Measurements from ENCODE around the gene NME5. TPM values are rescaled to one million over a fixed set of nuclear protein-coding genes. Genes with fewer than 3 reads are reported as not detected.

The NME5 gene
- total and polyA plus RNA-seq, 2 of the 4 experiments (the other 2 are of a cell fraction): 0.17 to 0.18 TPM

- BruUV-seq (replicated peaks): no TSS peak
- H2AFZ ChIP-seq (replicated peaks; ENCODE audit: low read length, poor library complexity): no peak overlapping the region
- no CpG with 5 or more reads among the region's 3 CpGs for WGBS, 2 experiments (ENCODE audit: extremely low coverage in 2 of 2, insufficient read length in 1 of 2)
- no peaks in the 10 kb centered on the region for H3K4me1 ChIP-seq (ENCODE audit: control insufficient read depth, insufficient read depth, low read length)
- no peak overlapping the region for H2BK120ac ChIP-seq (ENCODE audit: low read depth, low read length)
- no peak overlapping the region for H2AK5ac ChIP-seq (ENCODE audit: low read depth, low read length)
- H3K4ac ChIP-seq (ENCODE audit: low read depth, low read length): no peak overlapping the region
- H3K18ac ChIP-seq (ENCODE audit: low read depth, low read length): no peak overlapping the region
- intact Hi-C loops (cut with micrococcal nuclease) (no loop called here), in situ Hi-C loops (cut with MboI; ENCODE audit: low sequenced_read_pairs) (loop anchor here (10.0 to 25.0 kb wide), 3 partner anchors 102 to 502 kb away; partner anchors contain the start of gene FAM13B), dilution Hi-C loops (cut with HindIII; ENCODE audit: low sequenced_read_pairs, unreplicated experiment) (no loop called here)
- H3K23ac ChIP-seq (ENCODE audit: low read depth, low read length): no peak overlapping the region
- no peak overlapping the region for H3K4me3 ChIP-seq (ENCODE audit: insufficient read depth, low read depth, low read length)
- no peak for DNase-seq
- H3K27me3 ChIP-seq (ENCODE audit: control insufficient read depth, insufficient read depth, low read length): no peaks in the 10 kb centered on the region; the same call in 1 of the 2 replicates
- H3K9ac ChIP-seq (ENCODE audit: low read depth, low read length): no peak overlapping the region
- H3K79me1 ChIP-seq (ENCODE audit: low read depth in 1 of 2, low read length in 2 of 2): no peaks in the 10 kb centered on the region
- no peak overlapping the region for H2AK9ac ChIP-seq (replicated peaks; ENCODE audit: low read depth, low read length, poor library complexity)
- no peak overlapping the region for H2BK20ac ChIP-seq (ENCODE audit: low read depth, low read length)
- H2BK15ac ChIP-seq (ENCODE audit: low read depth, low read length): no peak overlapping the region
- ChIA-PET POLR2A (ENCODE audit: unreplicated experiment) (no interaction called here), CTCF (interaction anchor here (0.6 to 1.0 kb wide), 2 partner anchors 73 to 104 kb away, joined by 3 read pairs; no protein-coding TSS in a partner anchor)
- no peak overlapping the region for H3K14ac ChIP-seq (replicated peaks; ENCODE audit: low read depth, low read length)
- H3K56ac ChIP-seq (ENCODE audit: extremely low read depth, insufficient read depth, low read length): no peak overlapping the region; the same call in 1 of the 2 replicates
- no peak overlapping the region for H3K4me2 ChIP-seq (ENCODE audit: low read depth, low read length)
- no peak overlapping the region for H4K5ac ChIP-seq (ENCODE audit: low read depth, low read length)
- TF ChIP-seq RAD21 (IDR thresholded peaks at IDR 0.05; ENCODE audit: low read length) (no peak), SMC3 (IDR thresholded peaks at IDR 0.05; ENCODE audit: low read depth, low read length) (no peak), NFE2L2 (IDR thresholded peaks at IDR 0.05; ENCODE audit: low read depth, low read length) (no peak), POLR2A (IDR thresholded peaks at IDR 0.05; ENCODE audit: low read depth, low read length) (no peak), MAZ (IDR thresholded peaks at IDR 0.05; ENCODE audit: borderline replicate concordance, low read depth, low read length) (no peak), FOS (IDR thresholded peaks at IDR 0.05; ENCODE audit: low read depth, low read length) (no peak), BHLHE40 (IDR thresholded peaks at IDR 0.05; ENCODE audit: low read depth, low read length) (no peak), ELK1 (IDR thresholded peaks at IDR 0.05; ENCODE audit: borderline replicate concordance, low read depth, low read length) (no peak), RFX5 (IDR thresholded peaks at IDR 0.05; ENCODE audit: low read depth, low read length) (no peak), CTCF (conservative IDR thresholded peaks at IDR 0.05; ENCODE audit: low read depth, low read length) (no peak), MXI1 (IDR thresholded peaks at IDR 0.05; ENCODE audit: borderline replicate concordance, low read depth, low read length) (no peak), MAFK (IDR thresholded peaks at IDR 0.05; ENCODE audit: low read depth, low read length) (no peak), CEBPB (IDR thresholded peaks at IDR 0.05; ENCODE audit: low read depth, low read length) (no peak), CHD1 (IDR thresholded peaks at IDR 0.05; ENCODE audit: low read depth, low read length) (no peak), RCOR1 (IDR thresholded peaks at IDR 0.05; ENCODE audit: insufficient replicate concordance, low read length) (no peak)
- TF ChIP-seq, protein P1, sequence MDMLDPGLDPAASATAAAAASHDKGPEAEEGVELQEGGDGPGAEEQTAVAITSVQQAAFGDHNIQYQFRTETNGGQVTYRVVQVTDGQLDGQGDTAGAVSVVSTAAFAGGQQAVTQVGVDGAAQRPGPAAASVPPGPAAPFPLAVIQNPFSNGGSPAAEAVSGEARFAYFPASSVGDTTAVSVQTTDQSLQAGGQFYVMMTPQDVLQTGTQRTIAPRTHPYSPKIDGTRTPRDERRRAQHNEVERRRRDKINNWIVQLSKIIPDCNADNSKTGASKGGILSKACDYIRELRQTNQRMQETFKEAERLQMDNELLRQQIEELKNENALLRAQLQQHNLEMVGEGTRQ (IDR thresholded peaks at IDR 0.05; ENCODE audit: low read depth, low read length): no peak
- H4K8ac ChIP-seq (ENCODE audit: low read depth in 2 of 2, low read length in 2 of 2): no peak overlapping the region
- H3K36me3 ChIP-seq (ENCODE audit: control insufficient read depth, insufficient read depth, low read length): no peaks in the 10 kb centered on the region
- H4K91ac ChIP-seq (ENCODE audit: insufficient read depth, low read depth, low read length): no peak overlapping the region
- H4K20me1 ChIP-seq (ENCODE audit: insufficient read depth, low read length): no peaks in the 10 kb centered on the region
- no peaks in the 10 kb centered on the region for H3K9me3 ChIP-seq (ENCODE audit: control insufficient read depth, insufficient read depth, low read length)
- H3K27ac ChIP-seq (ENCODE audit: insufficient read depth, low read length): no peak overlapping the region
- H3K9me1 ChIP-seq (ENCODE audit: insufficient read depth, low read length): no peaks in the 10 kb centered on the region
- no peak for ATAC-seq (ENCODE audit: low read depth)
- no peak overlapping the region for H2BK5ac ChIP-seq (ENCODE audit: low read depth, low read length, poor library complexity, severe bottlenecking)
Observed at GRCh38 chr5:138139781-138140090, 508 bp upstream of the NME5 start.
